Natural killer cell (primary cell): ENCODE measurements around the gene YBX3. TPM values are rescaled to one million over a fixed set of nuclear protein-coding genes. Genes with fewer than 3 reads are reported as not detected.

Source experiments
- ATAC-seq, 3 donors: fragments of 150-1000 bp in 2 of 3; fragments of 200-7000 bp in 1 of 3; cut with Tn5 transposase; 1 replicate in 1 of 3; 2 replicates in 2 of 3; pipeline ENCODE4 v1.10.0; 2021; ENCODE audit warnings: mild to moderate bottlenecking in 2 of 3, moderate library complexity in 2 of 3
- DNase-seq, 2 donors: peaks; one replicate each; pipeline versions ENCODE4 v3.0.0 to v3.0.0-alpha.2; 2013 to 2021; ENCODE audit warnings: mixed read lengths in 1 of 2
- H3K27ac ChIP-seq: one replicate; pipeline ENCODE4 v1.5.1; 2013; ENCODE audit warnings: mild to moderate bottlenecking, low read length
- H3K27me3 ChIP-seq: one replicate; pipeline ENCODE4 v1.6.1; 2013; ENCODE audit warnings: low read length; ENCODE audit not compliant: control insufficient read depth, insufficient read depth
- H3K36me3 ChIP-seq: one replicate; pipeline ENCODE4 v1.6.1; 2013; ENCODE audit warnings: low read length; ENCODE audit not compliant: control insufficient read depth, insufficient read depth
- H3K4me1 ChIP-seq: one replicate; pipeline ENCODE4 v1.6.1; 2013; ENCODE audit warnings: low read length; ENCODE audit not compliant: control insufficient read depth, insufficient read depth
- H3K4me3 ChIP-seq: one replicate; pipeline ENCODE4 v1.5.1; 2013; ENCODE audit warnings: low read length
- H3K9me3 ChIP-seq: one replicate; pipeline ENCODE4 v1.6.1; 2013; ENCODE audit warnings: low read length; ENCODE audit not compliant: control insufficient read depth, insufficient read depth
- H3K27ac Mint-ChIP-seq, 2 donors: one replicate each; pipeline ENCODE4 v1.8.0; 2022; ENCODE audit warnings: mild to moderate bottlenecking in 2 of 2, mixed read lengths in 2 of 2, moderate library complexity in 1 of 2
- H3K27me3 Mint-ChIP-seq, 2 donors: one replicate each; pipeline ENCODE4 v1.8.0; 2022; ENCODE audit warnings: low read depth in 2 of 2, mixed read lengths in 2 of 2
- H3K36me3 Mint-ChIP-seq: one replicate; pipeline ENCODE4 v1.8.0; 2022; ENCODE audit warnings: mixed read lengths
- H3K4me1 Mint-ChIP-seq, 2 donors: one replicate each; pipeline ENCODE4 v1.8.0; 2022; ENCODE audit warnings: mixed read lengths in 2 of 2
- H3K4me3 Mint-ChIP-seq: one replicate; pipeline ENCODE4 v1.8.0; 2022; ENCODE audit warnings: mild to moderate bottlenecking, moderate library complexity, mixed read lengths
- H3K9me3 Mint-ChIP-seq, 2 donors: one replicate each; pipeline ENCODE4 v1.8.0; 2022; ENCODE audit warnings: mixed read lengths in 2 of 2
- CTCF ChIP-seq: fragments of 200-600 bp; IDR thresholded peaks from one replicate; pipeline ENCODE4 v1.8.0; 2022; ENCODE audit warnings: antibody characterized with exemption
- WGBS: methylation state at CpG from one replicate; pipeline ENCODE4 v1.1.7; 2013; ENCODE audit warnings: missing lambda C conversion rate; ENCODE audit not compliant: insufficient coverage; 5-methylcytosine and 5-hydroxymethylcytosine counted together
- intact Hi-C: fragments of 100-400 bp; cut with micrococcal nuclease; formaldehyde crosslinking; loops from one replicate; pipeline ENCODE4 v1.14.2; 2022
- total RNA-seq, 4 donors: library from RNA; stranded (reverse); fragments of 120-200 nt in 1 of 4; gene quantifications; one replicate each; pipeline versions ENCODE4 v1.2.3 to v1.2.4, GENCODE V29; 2013 to 2022

YBX3 gene
- total RNA-seq, 3 donors from 2014 or later (not counting 1 experiment from before 2014, with no cell fraction given) = 13.4 to 36.0 (median 33.0) TPM

GRCh38 chr12:10730559-10730958 is 7.4 kb upstream of the YBX3 start:
- H3K27ac ChIP-seq = no peak overlapping the region
- no peak overlapping the region for H3K27ac Mint-ChIP-seq
- peaks cover 13% of the 10 kb centered on the region for H3K27me3 ChIP-seq
- H3K9me3 ChIP-seq = no peaks in the 10 kb centered on the region
- DNase-seq (no peak), ATAC-seq (no peak)
- H3K4me3 ChIP-seq = no peak overlapping the region
- intact Hi-C loops = no loop called here
- no peaks in the 10 kb centered on the region for H3K36me3 Mint-ChIP-seq
- no peaks in the 10 kb centered on the region for H3K4me1 Mint-ChIP-seq
- H3K4me3 Mint-ChIP-seq = no peak overlapping the region
- no peaks in the 10 kb centered on the region for H3K36me3 ChIP-seq
- H3K27me3 Mint-ChIP-seq = peaks cover 35 to 52% of the 10 kb centered on the region in 2 donors
- H3K4me1 ChIP-seq = no peaks in the 10 kb centered on the region
- H3K9me3 Mint-ChIP-seq = no peaks in the 10 kb centered on the region
- TF ChIP-seq CTCF = no peak

GRCh38 chr12:10728091-10728490 is 5.0 kb upstream of the YBX3 start:
- Histone ChIP-seq H3K9me3 (no peaks in the 10 kb centered on the region), H3K27ac (no peak overlapping the region), H3K4me1 (peaks cover 8% of the 10 kb centered on the region), H3K4me3 (no peak overlapping the region), H3K27me3 (peaks cover 30% of the 10 kb centered on the region), H3K36me3 (no peaks in the 10 kb centered on the region)
- intact Hi-C loops = no loop called here
- no peaks in the 10 kb centered on the region for H3K36me3 Mint-ChIP-seq
- no peaks in the 10 kb centered on the region for H3K9me3 Mint-ChIP-seq
- H3K27me3 Mint-ChIP-seq = peaks cover 40 to 62% of the 10 kb centered on the region in 2 donors
- no peak overlapping the region for H3K27ac Mint-ChIP-seq
- H3K4me1 Mint-ChIP-seq = peaks cover 8 to 11% of the 10 kb centered on the region in 2 donors
- H3K4me3 Mint-ChIP-seq = no peak overlapping the region
- 94% methylated on average over 3 of the region's 3 CpGs for WGBS
- DNase-seq (no peak), ATAC-seq (no peak)
- TF ChIP-seq CTCF = no peak

- Histone ChIP-seq H3K9me3 (no peaks in the 10 kb centered on the region), H3K4me1 (peaks cover 13% of the 10 kb centered on the region), H3K27me3 (peaks cover 30% of the 10 kb centered on the region), H3K4me3 (no peak overlapping the region), H3K36me3 (no peaks in the 10 kb centered on the region), H3K27ac (no peak overlapping the region)
- no peak for TF ChIP-seq CTCF
- ATAC-seq (no peak), DNase-seq (no peak)
- Mint-ChIP-seq H3K27ac (no peak overlapping the region), H3K9me3 (no peaks in the 10 kb centered on the region), H3K4me1 (peaks cover 14 to 18% of the 10 kb centered on the region in 2 donors), H3K4me3 (no peak overlapping the region), H3K36me3 (no peaks in the 10 kb centered on the region), H3K27me3 (peaks cover 45 to 55% of the 10 kb centered on the region in 2 donors)
- intact Hi-C loops = no loop called here
- WGBS = 100% methylated on average over 1 of the region's 1 CpG
These were observed 3.8 kb upstream of the YBX3 start for GRCh38 chr12:10726945-10727344.

- no peak for TF ChIP-seq CTCF
- peaks cover 48 to 61% of the 10 kb centered on the region in 2 donors for H3K27me3 Mint-ChIP-seq
- 86% methylated on average over 1 of the region's 1 CpG for WGBS
These were observed 1.9 kb upstream of the YBX3 start for GRCh38 chr12:10725003-10725402.

More at GRCh38 chr12:10725003-10725402, 1.9 kb upstream of the YBX3 start:
- H3K9me3 Mint-ChIP-seq = no peaks in the 10 kb centered on the region
- intact Hi-C loops = no loop called here
- Histone ChIP-seq H3K36me3 (no peaks in the 10 kb centered on the region), H3K9me3 (no peaks in the 10 kb centered on the region), H3K4me1 (peaks cover 15% of the 10 kb centered on the region), H3K4me3 (no peak overlapping the region), H3K27ac (no peak overlapping the region), H3K27me3 (peaks cover 30% of the 10 kb centered on the region)
- H3K27ac Mint-ChIP-seq = no peak overlapping the region
- H3K4me1 Mint-ChIP-seq = peaks cover 18 to 22% of the 10 kb centered on the region in 2 donors
- DNase-seq (no peak), ATAC-seq (no peak)
- no peak overlapping the region for H3K4me3 Mint-ChIP-seq
- no peaks in the 10 kb centered on the region for H3K36me3 Mint-ChIP-seq
